ENCODE measurements around the gene GTF2IRD1.
"Not testable (repeated sequence)": the region's sequence is repeated elsewhere in the genome, so short reads cannot be mapped to it uniquely, and the experiment has no call there.

Gene GTF2IRD1

GRCh38 chr7:74563639-74564038 lies 109.9 kb downstream of the GTF2IRD1 start:
- DNase-seq (ENCODE audit: low spot score): not testable (repeated sequence)

DNA sequence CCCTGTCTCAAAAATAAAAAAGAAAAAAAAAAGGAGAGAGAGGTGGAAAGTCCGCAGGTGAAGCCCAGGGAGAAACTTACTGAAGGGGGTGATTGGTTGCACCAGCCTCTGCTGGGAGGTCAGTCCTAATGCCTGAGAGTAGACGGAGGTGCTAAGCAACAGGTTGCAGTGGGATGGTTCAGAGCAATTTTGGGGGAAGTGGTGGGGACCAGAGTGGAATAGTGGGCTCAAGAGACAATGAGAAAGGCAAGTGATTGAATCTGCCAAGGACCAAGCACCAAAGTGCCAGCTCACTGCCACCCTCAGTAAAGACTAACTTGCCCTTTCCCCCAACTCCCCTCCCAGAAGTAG lies 113.6 kb downstream of the GTF2IRD1 start:
- DNase-seq (ENCODE audit: low spot score): no peak

GRCh38 chr7:74568658-74569057 lies 115.0 kb downstream of the GTF2IRD1 start:
- no peak for DNase-seq (ENCODE audit: low spot score)

- DNase-seq (ENCODE audit: low spot score): no peak
Observed at GRCh38 chr7:74569501-74570075, 115.9 kb downstream of the GTF2IRD1 start.

GRCh38 chr7:74570533-74571156 lies 116.9 kb downstream of the GTF2IRD1 start:
- DNase-seq (ENCODE audit: low spot score): no peak

DNA sequence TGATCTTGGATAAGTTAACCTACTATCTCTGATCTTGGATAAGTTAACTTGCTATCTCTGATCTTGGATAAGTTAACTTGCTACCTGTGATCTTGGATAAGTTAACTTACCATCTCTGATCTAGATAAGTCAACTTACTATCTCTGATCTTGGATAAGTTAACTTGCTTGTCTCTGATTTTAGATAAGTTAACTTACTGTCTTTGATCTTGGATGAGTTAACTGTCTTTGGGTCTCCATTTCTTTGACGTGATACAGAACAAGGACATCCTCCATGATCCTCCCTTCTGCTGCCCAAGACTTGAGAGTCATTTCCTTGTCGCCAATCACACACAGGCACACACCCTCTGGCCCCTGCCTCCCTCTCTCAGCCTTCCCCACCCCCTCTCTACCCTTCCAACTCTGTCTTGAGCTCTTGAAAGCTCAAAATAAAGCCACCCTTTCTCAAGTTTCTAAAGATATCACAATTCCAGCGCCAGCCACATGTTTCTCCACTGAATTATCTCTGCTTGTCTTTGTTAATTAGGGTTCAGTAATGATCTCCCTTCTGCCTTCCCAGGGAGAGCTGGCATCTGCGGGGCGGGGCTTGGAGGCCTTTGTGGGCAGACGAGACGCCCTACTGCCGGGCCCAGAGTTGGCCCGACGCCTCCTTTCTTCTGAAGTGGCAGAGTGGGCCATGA lies 118.7 kb downstream of the GTF2IRD1 start:
- no peak for DNase-seq (ENCODE audit: low spot score)

DNA sequence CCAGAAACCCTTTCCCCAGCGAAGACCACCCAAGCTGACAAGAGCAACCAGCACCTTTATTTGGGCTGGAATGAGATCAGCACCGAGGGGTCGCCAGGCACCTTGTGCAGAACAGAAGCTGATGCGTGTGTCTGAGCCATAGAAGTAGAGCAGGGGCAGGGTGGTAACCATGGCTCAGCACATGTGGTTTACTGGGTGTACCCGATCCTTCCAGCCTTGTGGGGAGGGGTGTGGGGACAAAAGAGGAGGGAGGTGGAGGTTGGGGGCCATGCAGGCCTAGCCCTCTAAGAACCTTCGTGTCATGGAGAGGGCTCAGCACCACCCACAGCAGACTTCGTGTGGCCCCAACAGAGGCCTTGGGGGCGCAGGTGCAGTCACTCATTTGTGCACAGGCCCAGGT lies 119.8 kb downstream of the GTF2IRD1 start:
- DNase-seq (ENCODE audit: low spot score): no peak

DNA sequence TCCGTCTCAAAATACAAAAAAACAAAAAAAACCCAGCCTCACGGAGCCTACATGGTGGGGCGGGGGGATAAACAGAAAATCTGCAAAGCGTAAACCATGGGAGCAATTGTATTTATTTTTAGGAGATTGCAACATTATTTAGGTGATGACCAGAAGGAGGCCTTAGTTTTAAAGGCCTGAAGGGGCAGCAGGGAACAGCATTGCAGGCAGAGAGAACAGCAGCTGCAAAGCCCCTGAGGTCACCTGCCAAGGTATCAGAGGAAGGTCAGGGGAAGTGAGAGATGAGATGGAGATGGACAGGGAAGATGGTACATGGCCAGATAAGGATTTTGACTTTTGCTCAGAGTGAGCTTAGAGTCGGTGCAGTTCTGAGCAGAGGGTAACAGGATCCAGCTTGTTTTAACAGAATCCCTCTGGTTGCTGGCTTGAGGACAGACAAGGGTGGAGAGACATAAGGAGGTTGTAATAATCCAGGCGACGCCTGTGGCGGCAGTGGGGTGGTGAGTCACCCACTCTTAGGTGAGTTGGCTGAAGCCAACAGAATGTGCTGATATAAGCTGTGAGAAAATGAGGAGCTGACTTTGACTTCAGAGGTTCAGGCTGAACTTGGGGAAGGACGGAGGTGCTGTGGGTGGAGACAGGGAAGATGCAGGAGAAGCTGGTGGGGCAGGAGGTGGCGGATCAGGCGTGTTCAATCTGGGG lies 121.5 kb downstream of the GTF2IRD1 start:
- DNase-seq (ENCODE audit: low spot score): peak; percentile 37

GRCh38 chr7:74575811-74576210 lies 122.1 kb downstream of the GTF2IRD1 start:
- DNase-seq (ENCODE audit: low spot score): no peak

DNA sequence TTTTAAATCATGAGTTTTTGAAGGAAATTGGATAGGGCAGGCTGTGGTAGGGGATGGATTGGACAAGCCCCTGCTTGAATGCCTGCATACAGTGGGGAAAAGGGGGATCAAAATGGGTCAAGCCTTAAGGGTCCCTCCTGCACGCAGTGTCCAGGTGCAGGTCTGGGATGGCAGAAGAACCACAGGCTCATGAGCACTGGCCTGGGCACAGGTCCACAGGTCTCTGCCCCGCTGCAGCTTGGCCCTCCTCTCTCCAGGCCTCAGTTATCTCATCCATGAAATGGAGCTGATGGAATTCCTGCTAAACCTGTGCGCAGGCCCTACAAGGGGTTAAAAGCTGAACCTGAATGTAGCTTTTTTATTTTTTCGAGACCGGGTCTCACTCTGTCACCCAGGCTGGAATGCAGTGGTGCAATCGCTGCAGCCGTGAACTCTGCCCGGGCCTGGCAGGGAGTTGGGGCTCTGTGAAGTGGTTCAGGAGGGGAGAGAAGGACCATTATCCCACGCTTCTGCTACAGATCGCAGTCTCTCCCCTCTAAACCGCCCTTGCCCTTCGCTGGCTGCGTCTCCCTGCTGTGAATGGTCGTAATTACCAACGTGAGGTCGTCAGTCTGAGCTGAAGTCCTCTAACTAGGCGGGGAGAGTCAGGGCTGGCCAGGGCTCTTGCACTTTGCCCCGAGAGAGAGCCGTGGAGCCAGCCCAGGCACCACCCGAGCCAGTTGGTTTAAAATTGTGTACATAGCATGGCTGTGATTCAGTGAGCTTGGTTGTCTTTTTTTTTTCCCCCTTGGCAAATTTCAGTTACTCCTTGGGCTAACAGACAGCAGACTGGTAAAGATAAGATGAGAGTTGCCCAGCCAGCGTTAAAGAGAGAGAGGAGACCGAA lies 126.3 kb downstream of the GTF2IRD1 start:
- DNase-seq (ENCODE audit: low spot score): peak; percentile 80

- DNase-seq (ENCODE audit: low spot score): no peak
Observed at GRCh38 chr7:74581916-74582440, 128.3 kb downstream of the GTF2IRD1 start.

DNA sequence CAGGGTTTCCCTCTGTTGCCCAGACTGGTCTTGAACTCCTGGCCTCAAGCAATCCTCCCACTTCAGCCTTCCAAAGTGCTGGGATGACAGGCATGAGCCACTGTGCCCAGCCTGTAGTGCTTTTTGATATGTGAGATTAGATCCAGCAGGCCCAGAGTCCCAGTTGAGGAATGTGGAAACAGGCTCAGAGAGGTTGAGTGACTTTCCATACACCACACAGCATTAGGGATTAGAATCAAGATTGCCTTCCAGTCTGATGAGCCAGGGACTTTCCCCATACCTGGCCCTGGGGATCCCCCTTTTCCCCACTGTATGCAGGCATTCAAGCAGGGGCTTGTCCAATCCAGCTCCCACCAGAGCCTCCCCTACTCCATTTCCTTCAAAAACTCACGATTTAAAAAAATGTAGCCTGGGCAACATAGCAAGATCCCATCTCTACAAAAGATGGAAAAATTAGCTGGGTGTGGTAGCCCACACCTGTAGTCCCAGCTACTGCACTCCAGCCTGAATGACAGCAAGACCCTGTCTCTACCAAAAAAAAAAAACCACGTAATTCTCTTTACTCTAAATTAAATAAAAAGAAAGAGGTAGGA lies 128.8 kb downstream of the GTF2IRD1 start:
- no peak for DNase-seq (ENCODE audit: low spot score)

DNA sequence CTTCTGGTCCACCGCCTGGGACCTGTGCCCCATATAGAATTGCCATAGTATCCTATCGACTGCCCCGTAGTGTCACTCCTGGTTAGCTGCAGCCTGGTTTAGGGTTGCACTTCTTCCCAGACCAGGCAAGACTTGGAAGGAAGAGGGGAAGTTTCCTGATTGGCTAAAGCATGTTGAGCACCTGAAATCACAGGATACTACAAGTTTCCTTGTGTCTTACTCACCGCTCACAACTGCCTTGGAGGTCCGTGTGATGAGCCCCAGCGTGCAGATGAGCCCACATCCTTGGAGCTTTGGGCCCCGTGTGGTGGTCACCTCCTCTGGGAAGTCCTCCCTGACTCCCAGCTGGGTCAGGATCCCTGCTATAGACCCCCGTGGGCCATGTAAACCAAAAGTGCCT lies 129.9 kb downstream of the GTF2IRD1 start:
- no peak for DNase-seq (ENCODE audit: low spot score)

DNA sequence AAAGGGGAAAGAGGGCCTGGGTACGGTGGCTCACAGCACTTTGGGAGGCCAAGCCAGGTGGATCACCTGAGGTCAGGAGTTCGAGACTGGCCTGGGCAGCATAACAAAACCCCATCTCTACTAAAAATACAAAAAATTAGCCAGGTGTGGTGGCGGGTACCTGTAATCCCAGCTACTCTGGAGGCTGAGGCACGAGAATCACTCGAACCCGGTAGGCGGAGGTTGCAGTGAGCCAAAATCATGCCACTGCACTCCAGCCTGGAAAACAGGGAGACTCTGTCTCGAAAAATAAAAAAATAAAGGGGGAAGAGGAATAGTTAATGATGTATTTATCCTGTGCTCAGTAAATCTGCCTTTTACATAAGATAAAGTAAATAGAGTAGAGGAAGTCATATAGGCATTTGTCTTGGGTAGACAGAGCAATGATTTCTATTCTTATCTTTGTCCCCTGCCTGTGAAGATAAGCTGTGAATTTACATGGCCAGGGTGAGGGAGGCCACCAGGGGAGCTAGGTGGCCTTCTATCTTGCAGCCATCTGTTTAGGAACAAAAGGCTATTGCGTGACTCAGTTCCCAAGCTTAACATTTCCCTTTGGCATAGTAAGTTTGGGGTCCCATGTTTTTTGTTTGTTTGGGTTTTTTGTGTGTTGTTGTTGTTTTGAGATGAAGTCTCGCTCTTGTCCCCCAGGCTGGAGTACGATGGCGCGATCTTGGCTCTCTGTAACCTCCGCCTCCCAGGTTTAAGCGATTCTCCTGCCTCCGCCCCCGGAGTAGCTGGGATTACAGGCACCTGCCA lies 130.7 kb downstream of the GTF2IRD1 start:
- no peak for DNase-seq (ENCODE audit: low spot score)

DNA sequence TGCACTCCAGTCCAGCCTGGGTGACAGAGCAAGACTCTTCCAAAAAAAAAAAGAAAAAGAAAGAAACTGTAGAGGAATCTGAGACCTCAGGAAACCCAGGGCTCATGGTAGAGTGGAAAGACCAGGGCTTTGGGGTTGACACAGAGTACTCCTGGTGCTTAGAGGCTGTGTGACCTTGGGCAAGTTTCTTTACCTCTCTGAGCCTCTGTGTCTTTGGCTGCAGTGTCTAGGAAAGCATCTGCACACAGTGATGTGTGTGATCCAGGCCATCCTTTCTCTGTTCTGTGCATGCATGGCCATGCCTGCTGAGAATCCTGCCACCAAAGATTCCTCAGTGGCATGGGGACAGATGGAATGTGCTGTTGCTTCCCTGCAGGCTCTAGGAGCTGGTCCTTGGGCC lies 132.1 kb downstream of the GTF2IRD1 start:
- no peak for DNase-seq (ENCODE audit: low spot score)

GRCh38 chr7:74586258-74587175 lies 132.8 kb downstream of the GTF2IRD1 start:
- DNase-seq (ENCODE audit: low spot score): no peak

DNA sequence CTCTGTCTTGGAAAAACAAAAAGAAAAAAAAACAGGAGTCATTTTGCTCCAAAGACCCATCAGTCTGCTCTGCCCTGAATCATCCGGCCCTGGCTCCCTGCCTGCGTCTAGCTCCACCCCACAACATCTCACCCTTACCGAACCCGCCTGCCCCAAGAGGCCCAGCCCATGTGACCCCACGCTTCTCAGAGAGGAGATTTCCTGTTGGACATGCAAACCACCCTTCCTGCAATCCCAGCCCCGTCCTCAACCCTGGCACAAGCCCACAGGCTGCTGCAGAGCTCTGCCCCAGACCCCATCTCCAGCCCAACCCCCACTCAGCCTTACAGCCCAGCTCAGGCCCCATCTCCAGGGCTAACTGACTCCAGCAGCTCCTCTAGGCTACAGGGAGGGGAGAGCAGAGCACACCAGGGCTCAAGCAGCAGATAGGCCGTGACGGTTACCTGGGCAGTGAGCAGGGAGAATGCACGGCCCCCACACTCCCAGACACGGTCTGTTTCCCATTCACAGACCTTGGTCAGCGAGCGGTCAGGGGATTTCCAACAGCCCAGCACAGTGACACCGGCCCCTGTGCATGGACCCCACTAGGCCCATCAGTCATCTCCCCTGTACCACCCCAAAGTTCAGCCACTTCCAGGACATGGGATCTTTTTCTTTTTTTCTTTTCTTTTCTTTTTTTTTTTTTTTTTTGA lies 133.9 kb downstream of the GTF2IRD1 start:
- DNase-seq (ENCODE audit: low spot score): no peak

- no peak for DNase-seq (ENCODE audit: low spot score)
Observed at GRCh38 chr7:74590813-74591212, 137.1 kb downstream of the GTF2IRD1 start.

- peak; percentile 34 for DNase-seq (ENCODE audit: low spot score)
Observed at GRCh38 chr7:74598558-74598957, 144.9 kb downstream of the GTF2IRD1 start.

Data from LoVo (cell line).